Prostate gland (tissue), 2 donors: ENCODE results near the gene MRPL33.

Source experiments
- CTCF ChIP-seq, 4 experiments: fragments of 200-600 bp in 2 of 4; fragments of 450-650 bp in 2 of 4; sonication (generic) in 2 of 4; IDR thresholded peaks; 1 replicate in 3 of 4; 2 replicates in 1 of 4; pipeline ENCODE4 v1.5.1; 2016 to 2019; ENCODE audit warnings: antibody characterized with exemption in 4 of 4, mild to moderate bottlenecking in 2 of 4, moderate library complexity in 2 of 4
- POLR2A ChIP-seq: fragments of 450-650 bp; IDR thresholded peaks from one replicate; pipeline ENCODE4 v1.6.1; 2016; ENCODE audit warnings: antibody characterized with exemption, mild to moderate bottlenecking

- no peak for TF ChIP-seq CTCF (IDR thresholded peaks at IDR 0.05)
- no peak for TF ChIP-seq POLR2A
Measured at GRCh38 chr2:27754831-27755230, 16.7 kb upstream of the MRPL33 start.
